Upper lobe of left lung (tissue), 4 donors: ENCODE results near the gene CENPU.

Experiments used
- EP300 ChIP-seq, 4 donors: sonication (generic); formaldehyde crosslinking; IDR thresholded peaks; one replicate each; pipeline ENCODE4 v1.5.1; 2017; ENCODE audit warnings: antibody characterized with exemption in 4 of 4, control low read depth in 2 of 4
- POLR2A ChIP-seq, 4 donors: fragments of 450-650 bp; IDR thresholded peaks; one replicate each; pipeline ENCODE4 v1.5.1; 2016 to 2017; ENCODE audit warnings: antibody characterized with exemption in 4 of 4, mild to moderate bottlenecking in 2 of 4
- POLR2AphosphoS5 ChIP-seq, 2 donors: sonication (generic); formaldehyde crosslinking; IDR thresholded peaks; one replicate each; pipeline ENCODE4 v1.5.1; 2017; ENCODE audit warnings: antibody characterized with exemption in 2 of 2
- TF ChIP-seq, protein P1 (sequence below), 6 experiments: fragments of 450-650 bp in 4 of 6; fragments of 200-600 bp in 2 of 6; sonication (generic) in 2 of 6; IDR thresholded peaks; one replicate each; pipeline ENCODE4 v1.5.1; 2016 to 2019; ENCODE audit warnings: antibody characterized with exemption in 6 of 6

DNA sequence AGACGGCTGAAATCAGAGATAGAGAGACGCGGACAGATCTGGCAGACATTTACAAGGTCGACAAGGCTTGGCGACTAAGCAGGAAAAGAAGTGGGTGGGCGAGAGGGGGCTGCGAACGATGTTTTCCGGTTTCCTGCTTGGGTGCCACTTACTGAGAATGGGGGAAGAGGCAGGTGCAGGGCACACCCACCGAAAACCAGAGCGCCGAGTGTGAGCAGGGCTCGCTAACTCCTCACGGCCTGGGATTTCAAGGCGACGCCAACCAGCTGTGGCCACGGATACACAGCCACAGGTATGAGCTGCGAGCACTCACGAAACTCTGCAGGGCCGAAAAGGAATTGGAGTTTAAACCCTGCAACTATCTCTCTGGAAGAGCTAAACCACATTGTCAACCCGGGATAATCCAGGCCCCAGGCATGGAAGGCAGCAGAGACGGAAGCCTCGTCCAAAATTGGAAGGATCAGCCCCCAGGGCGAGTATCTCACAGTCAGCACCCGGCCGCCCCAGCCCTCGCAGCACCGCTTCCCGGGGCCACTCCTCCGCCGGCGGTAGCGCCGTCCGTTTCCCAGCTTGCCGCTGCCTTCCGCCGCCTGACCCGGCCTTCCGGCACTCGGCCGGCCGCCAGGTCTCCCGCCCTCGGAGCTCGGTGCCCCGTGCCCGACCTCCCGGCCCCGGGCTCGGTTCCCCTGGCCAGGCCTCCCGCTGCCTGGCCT, 85.4 kb downstream of the CENPU start:
- TF ChIP-seq POLR2A (IDR thresholded peaks at IDR 0.05) = no peak
- TF ChIP-seq, protein P1, sequence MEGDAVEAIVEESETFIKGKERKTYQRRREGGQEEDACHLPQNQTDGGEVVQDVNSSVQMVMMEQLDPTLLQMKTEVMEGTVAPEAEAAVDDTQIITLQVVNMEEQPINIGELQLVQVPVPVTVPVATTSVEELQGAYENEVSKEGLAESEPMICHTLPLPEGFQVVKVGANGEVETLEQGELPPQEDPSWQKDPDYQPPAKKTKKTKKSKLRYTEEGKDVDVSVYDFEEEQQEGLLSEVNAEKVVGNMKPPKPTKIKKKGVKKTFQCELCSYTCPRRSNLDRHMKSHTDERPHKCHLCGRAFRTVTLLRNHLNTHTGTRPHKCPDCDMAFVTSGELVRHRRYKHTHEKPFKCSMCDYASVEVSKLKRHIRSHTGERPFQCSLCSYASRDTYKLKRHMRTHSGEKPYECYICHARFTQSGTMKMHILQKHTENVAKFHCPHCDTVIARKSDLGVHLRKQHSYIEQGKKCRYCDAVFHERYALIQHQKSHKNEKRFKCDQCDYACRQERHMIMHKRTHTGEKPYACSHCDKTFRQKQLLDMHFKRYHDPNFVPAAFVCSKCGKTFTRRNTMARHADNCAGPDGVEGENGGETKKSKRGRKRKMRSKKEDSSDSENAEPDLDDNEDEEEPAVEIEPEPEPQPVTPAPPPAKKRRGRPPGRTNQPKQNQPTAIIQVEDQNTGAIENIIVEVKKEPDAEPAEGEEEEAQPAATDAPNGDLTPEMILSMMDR (IDR thresholded peaks at IDR 0.05) = no peak
- no peak for TF ChIP-seq POLR2AphosphoS5 (IDR thresholded peaks at IDR 0.05)
- no peak for TF ChIP-seq EP300 (IDR thresholded peaks at IDR 0.05)
